HG03139 (cell line): ENCODE results near the gene RHBDL3.
A peak's percentile ranks its signal among the peaks of the same experiment; 100 is the strongest.
"Not testable (repeated sequence)": the region's sequence is repeated elsewhere in the genome, so short reads cannot be mapped to it uniquely, and the experiment has no call there.

ENCODE experiments used
- ATAC-seq: cut with Tn5 transposase; IDR thresholded peaks from one replicate; pipeline ENCODE4 v1.9.1; 2021; ENCODE audit not compliant: unreplicated experiment

Gene RHBDL3

GRCh38 chr17:32323046-32323445 lies 57.4 kb downstream of the RHBDL3 start:
- ATAC-seq: no peak

GRCh38 chr17:32323811-32324491 lies 58.3 kb downstream of the RHBDL3 start:
- ATAC-seq: no peak

- ATAC-seq: no peak
These were observed 62.3 kb downstream of the RHBDL3 start for GRCh38 chr17:32327911-32328310.

GRCh38 chr17:32330147-32330546 lies 64.5 kb downstream of the RHBDL3 start:
- ATAC-seq: no peak

GRCh38 chr17:32331243-32332040 lies 65.8 kb downstream of the RHBDL3 start:
- ATAC-seq: no peak

- ATAC-seq: no peak
These were observed 67.6 kb downstream of the RHBDL3 start for GRCh38 chr17:32333187-32333586.

GRCh38 chr17:32335046-32335445 lies 69.4 kb downstream of the RHBDL3 start:
- ATAC-seq: no peak

- no peak for ATAC-seq
These were observed 70.1 kb downstream of the RHBDL3 start for GRCh38 chr17:32335687-32336086.

- ATAC-seq: no peak
These were observed 75.7 kb downstream of the RHBDL3 start for GRCh38 chr17:32341141-32341856.

- peak; percentile 69 for ATAC-seq
These were observed 76.4 kb downstream of the RHBDL3 start, which contains the start of gene C17orf75 for GRCh38 chr17:32341857-32342602. TSS of gene C17orf75 (minus strand) at chr17:32342173. CDS start at chr17:32342139, 34 bp downstream.

- ATAC-seq: no peak
These were observed 77.1 kb downstream of the RHBDL3 start for GRCh38 chr17:32342603-32343325.

- ATAC-seq: no peak
These were observed 80.4 kb downstream of the RHBDL3 start for GRCh38 chr17:32345951-32346600.

GRCh38 chr17:32348483-32348800 lies 82.8 kb downstream of the RHBDL3 start:
- ATAC-seq: no peak

- no peak for ATAC-seq
These were observed 83.8 kb downstream of the RHBDL3 start for GRCh38 chr17:32349503-32349853.

GRCh38 chr17:32349854-32350665 lies 84.4 kb downstream of the RHBDL3 start, which contains the start of gene ZNF207:
TSS of gene ZNF207 (plus strand) at chr17:32350157. CDS start at chr17:32350286, 129 bp downstream.
- ATAC-seq: peak; percentile 89

GRCh38 chr17:32350666-32351418 lies 85.2 kb downstream of the RHBDL3 start:
- ATAC-seq: no peak

- ATAC-seq: not testable (repeated sequence)
These were observed 87.1 kb downstream of the RHBDL3 start for GRCh38 chr17:32352734-32353133.

GRCh38 chr17:32355649-32356377 lies 90.2 kb downstream of the RHBDL3 start:
- no peak for ATAC-seq
